ENCODE measurements around the gene DIP2B.
"Not testable (repeated sequence)": the region's sequence is repeated elsewhere in the genome, so short reads cannot be mapped to it uniquely, and the experiment has no call there.

Gene DIP2B

GRCh38 chr12:50520416-50521207, 15.8 kb downstream of the DIP2B start:
- DNase-seq (ENCODE audit: low read depth), result no peak

- not testable (repeated sequence) for DNase-seq (ENCODE audit: low read depth)
These were observed 17.0 kb downstream of the DIP2B start for GRCh38 chr12:50521781-50522180.

- no peak for DNase-seq (ENCODE audit: low read depth)
These were observed 19.0 kb downstream of the DIP2B start for GRCh38 chr12:50523772-50524171.

DNA sequence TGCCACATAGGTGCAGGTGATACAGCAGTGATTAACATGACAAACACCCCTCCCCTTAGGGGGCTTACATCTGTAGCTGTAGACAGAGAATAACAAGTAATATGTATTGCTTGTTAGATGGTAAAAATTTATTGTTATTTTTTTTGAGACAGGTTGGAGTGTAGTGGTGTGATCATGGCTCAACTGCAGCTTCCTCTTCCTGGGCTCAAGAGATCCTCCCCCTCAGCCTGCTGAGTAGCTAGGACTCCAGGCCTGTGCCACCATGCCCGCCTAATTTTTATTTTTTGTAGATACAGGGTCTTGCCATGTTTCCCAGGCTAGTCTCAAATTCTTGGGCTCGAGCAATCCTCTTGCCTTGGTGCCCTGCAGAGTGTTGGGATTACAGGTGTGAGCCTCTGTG, 19.8 kb downstream of the DIP2B start:
- DNase-seq (ENCODE audit: low read depth), result no peak

- no peak for DNase-seq (ENCODE audit: low read depth)
These were observed 20.6 kb downstream of the DIP2B start for GRCh38 chr12:50525422-50525821.

DNA sequence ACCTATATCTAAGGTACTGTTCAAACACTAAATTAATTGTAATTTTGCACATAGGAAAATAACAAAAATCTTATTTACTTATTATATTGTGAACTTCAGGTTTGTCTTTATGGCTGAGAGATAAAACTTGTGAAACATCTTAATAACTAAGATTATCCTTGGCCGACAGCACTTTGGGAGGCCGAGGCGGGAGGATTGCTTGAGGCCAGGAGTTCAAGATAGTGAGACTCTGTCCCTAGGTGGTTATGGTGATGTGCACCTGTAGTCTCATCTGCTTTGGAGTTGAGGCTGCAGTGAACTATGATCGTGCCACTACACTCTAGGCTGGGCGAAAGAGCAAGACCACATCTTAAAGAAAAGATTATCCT, 22.6 kb downstream of the DIP2B start:
- DNase-seq (ENCODE audit: low read depth), result no peak

GRCh38 chr12:50528800-50529199, 24.0 kb downstream of the DIP2B start:
- DNase-seq (ENCODE audit: low read depth), result no peak

GRCh38 chr12:50529345-50529744, 24.6 kb downstream of the DIP2B start:
- no peak for DNase-seq (ENCODE audit: low read depth)

- DNase-seq (ENCODE audit: low read depth), result no peak
These were observed 25.7 kb downstream of the DIP2B start for GRCh38 chr12:50530532-50530931.

- no peak for DNase-seq (ENCODE audit: low read depth)
These were observed 28.4 kb downstream of the DIP2B start for GRCh38 chr12:50533203-50533584.

DNA sequence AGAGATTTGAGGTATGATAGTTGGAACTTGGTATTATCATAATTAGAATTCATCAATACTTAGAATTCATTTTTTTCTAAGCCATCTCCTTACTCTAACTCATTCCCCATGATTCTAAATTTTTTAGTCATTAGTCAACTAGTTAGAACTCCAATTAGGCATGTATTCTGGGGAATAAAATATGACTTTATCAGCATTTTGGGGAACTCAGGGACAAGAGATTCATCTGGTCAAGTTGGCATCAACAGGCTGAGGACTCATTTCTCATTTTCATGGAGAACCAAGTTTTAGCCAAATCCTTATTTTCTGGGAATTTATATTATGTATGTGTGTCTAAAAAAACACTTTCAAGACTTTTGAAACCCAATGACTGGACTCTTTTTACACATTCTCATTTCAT, 29.2 kb downstream of the DIP2B start:
- DNase-seq (ENCODE audit: low read depth), result no peak

GRCh38 chr12:50536831-50537537, 32.2 kb downstream of the DIP2B start:
- DNase-seq (ENCODE audit: low read depth), result no peak

DNA sequence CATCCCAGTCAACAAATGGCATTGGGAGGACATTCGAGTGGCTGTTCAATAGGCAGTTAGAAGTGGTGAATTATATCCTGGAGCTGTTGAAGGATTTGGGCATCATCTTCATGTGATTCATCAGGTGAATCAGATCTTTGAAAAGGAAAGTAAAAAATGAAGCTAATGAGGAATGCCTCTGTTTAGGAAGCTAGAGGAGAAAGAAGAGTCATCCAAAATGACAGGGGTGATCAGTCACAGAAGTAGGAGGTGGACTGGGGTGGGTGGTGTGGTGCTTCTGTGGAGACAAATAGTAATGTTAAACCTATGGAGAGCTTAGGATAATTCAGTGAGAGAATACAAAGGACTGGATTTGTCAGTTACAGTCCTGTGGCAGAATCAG, 32.7 kb downstream of the DIP2B start:
- no peak for DNase-seq (ENCODE audit: low read depth)

GRCh38 chr12:50538182-50538581, 33.4 kb downstream of the DIP2B start:
- DNase-seq (ENCODE audit: low read depth), result no peak

DNA sequence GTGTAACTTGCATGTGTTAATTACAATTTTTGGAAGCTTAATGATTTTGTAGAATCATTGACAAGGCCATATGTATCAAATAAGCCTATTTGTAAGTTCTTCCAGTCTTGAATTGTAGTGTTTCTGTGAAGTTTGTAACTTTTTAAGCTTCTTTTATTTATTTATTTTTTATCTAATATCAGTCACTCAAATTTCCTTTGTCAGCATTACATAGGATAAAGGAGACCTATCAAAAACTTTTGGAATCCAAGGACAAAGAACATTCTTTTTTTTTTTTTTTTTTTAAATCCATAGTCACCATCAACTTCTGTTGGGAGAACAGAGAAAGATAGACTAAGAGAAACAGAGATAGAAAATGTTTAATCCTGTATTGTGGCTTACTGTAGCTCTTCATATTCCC, 36.4 kb downstream of the DIP2B start:
- DNase-seq (ENCODE audit: low read depth), result no peak

GRCh38 chr12:50542448-50542847, 37.7 kb downstream of the DIP2B start:
- DNase-seq (ENCODE audit: low read depth), result no peak

DNA sequence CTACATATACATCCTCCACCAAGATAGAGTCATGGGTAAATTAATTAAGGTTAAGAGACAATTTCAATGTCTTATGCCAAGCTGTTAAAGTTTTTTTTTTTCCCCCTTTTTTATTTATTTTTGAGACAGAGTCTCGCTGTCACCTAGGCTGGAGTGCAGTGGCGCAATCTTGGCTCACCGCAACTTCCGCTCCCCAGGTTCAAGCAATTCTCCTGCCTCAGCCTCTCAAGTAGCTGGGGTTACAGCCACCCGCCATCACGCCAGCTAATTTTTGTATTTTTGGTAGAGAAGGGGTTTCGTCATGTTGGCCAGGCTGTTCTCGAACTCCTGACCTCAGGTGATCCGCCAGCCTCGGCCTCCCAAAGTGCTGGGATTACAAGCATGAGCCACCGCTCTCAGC, 38.4 kb downstream of the DIP2B start:
- DNase-seq (ENCODE audit: low read depth), result not testable (repeated sequence)

DNA sequence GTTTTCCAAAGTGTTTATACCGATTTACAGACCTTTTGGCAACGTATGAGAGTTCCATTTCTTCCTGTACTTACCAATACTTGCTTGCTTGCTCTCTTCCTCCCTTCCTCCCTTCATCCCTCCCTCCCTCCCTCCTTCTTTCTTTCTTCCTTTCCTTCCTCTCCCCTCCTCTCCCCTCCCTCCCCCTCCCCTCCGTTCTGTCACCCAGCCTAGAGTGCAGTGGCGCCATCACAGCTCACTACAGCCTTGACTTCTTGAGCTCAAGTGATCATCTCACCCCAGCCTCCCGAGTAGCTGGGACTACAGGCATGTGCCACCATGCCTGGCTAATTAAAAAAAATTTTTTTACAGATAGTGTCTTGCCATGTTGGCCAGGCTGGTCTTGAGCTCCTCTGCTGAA, 40.4 kb downstream of the DIP2B start:
- no peak for DNase-seq (ENCODE audit: low read depth)

DNA sequence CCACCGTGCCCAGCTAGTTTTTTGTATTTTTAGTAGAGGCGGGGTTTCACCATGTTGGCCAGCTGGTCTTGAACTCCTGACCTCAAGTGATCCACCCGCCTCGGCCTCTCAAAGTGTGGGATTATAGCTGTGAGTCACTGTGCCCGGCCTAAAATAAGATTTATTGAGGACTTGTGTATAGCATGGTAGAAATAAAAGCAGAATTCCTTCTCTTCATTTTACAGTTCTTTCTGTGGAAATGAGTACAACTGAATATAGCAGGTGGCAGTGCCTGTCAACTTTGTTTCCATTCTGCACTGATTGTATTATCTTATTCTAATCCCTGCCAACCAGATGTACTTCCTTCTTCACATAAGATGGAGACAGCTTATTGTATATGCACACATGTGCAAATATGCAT, 41.0 kb downstream of the DIP2B start:
- no peak for DNase-seq (ENCODE audit: low read depth)

- no peak for DNase-seq (ENCODE audit: low read depth)
These were observed 41.9 kb downstream of the DIP2B start for GRCh38 chr12:50546441-50547318.

DNA sequence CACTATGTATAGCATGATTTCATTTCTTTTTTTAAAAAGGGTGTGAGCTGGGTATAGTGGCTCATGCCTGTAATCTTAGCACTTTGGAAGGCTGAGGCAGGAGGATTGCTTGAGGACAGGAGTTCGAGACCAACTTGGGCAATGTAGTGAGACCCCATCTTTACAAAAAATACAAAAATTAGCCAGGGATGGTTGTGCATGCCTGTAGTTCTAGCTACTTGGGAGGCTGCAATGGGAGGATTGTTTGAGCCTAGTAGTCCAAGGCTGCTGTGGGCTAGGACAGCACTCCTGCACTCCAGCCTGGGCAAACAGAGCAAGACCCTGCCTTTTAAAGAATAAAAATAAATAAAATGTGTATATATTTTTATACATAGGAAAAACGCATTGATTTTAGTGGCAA, 43.0 kb downstream of the DIP2B start:
- DNase-seq (ENCODE audit: low read depth), result no peak

DNA sequence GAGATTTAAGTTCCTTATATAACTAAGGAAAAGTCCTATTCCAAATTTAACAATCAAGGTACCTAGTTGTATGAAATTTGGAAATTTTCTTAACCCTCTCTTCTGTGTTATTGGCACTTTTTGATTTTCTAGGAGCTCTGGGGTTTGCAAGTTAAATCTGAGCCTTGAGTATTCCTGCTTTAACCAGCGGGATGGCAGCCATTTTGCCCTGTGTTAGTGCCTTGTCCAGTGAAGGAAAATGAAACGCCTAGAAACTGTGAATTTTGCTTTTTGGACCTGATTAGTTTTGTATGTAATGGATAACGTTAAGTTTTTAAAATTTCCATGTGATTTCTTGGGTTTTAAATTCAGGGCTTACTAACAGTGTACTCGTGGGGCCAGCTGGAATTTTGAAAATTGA, 45.1 kb downstream of the DIP2B start:
- no peak for DNase-seq (ENCODE audit: low read depth)
